Measurements from ENCODE around the gene TEX28.
"Not testable (repeated sequence)": the region's sequence is repeated elsewhere in the genome, so short reads cannot be mapped to it uniquely, and the experiment has no call there.

DNA sequence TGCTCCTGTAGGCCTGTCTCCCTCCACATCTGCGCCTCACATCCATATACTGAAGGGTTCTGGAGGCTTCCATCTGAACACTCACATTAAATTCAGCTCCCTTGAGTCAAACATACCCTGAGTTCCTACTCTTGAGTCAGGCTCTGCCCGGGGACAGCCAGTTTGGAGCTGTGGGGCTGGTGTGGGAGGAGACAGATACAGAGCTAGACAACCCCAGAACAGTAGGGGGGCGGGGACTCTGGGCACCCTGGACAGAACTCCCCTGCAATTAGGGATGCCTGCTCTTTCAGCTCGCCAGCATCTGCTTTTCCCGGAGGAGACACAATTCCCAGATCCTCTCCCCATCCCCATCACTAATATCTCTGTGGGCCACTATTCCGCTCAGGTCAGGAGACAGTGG, 69.6 kb downstream of the TEX28 start:
- TF ChIP-seq, protein P1, sequence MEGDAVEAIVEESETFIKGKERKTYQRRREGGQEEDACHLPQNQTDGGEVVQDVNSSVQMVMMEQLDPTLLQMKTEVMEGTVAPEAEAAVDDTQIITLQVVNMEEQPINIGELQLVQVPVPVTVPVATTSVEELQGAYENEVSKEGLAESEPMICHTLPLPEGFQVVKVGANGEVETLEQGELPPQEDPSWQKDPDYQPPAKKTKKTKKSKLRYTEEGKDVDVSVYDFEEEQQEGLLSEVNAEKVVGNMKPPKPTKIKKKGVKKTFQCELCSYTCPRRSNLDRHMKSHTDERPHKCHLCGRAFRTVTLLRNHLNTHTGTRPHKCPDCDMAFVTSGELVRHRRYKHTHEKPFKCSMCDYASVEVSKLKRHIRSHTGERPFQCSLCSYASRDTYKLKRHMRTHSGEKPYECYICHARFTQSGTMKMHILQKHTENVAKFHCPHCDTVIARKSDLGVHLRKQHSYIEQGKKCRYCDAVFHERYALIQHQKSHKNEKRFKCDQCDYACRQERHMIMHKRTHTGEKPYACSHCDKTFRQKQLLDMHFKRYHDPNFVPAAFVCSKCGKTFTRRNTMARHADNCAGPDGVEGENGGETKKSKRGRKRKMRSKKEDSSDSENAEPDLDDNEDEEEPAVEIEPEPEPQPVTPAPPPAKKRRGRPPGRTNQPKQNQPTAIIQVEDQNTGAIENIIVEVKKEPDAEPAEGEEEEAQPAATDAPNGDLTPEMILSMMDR (IDR thresholded peaks at IDR 0.05; ENCODE audit: low read depth, low read length) = not testable (repeated sequence)
- not testable (repeated sequence) for TF ChIP-seq EZH2phosphoT487 (IDR thresholded peaks at IDR 0.05; ENCODE audit: low read depth)

Data from OCI-LY3 (cell line).